Mucosa of rectum (tissue), 2 donors: Measurements from ENCODE around the gene AQP5.

Source experiments
- H3K27ac ChIP-seq, 2 donors: one replicate each; pipeline ENCODE4 v1.7.0; 2013; ENCODE audit warnings: inconsistent platforms in 2 of 2, low read depth in 2 of 2, low read length in 2 of 2
- H3K27me3 ChIP-seq, 2 donors: one replicate each; pipeline ENCODE4 v1.7.0; 2013; ENCODE audit warnings: low read length in 2 of 2; ENCODE audit not compliant: control insufficient read depth in 2 of 2, insufficient read depth in 2 of 2
- H3K36me3 ChIP-seq, 2 donors: one replicate each; pipeline ENCODE4 v1.7.0; 2013; ENCODE audit warnings: low read length in 2 of 2; ENCODE audit not compliant: control insufficient read depth in 2 of 2, insufficient read depth in 2 of 2
- H3K4me1 ChIP-seq, 2 donors: one replicate each; pipeline ENCODE4 v1.7.0; 2013; ENCODE audit warnings: low read length in 2 of 2, mild to moderate bottlenecking in 1 of 2; ENCODE audit not compliant: control insufficient read depth in 2 of 2, insufficient read depth in 2 of 2
- H3K4me3 ChIP-seq, 2 donors: one replicate each; pipeline ENCODE4 v1.7.0; 2013; ENCODE audit warnings: low read length in 2 of 2
- H3K9ac ChIP-seq, 2 donors: one replicate each; pipeline ENCODE4 v1.7.0; 2013; ENCODE audit warnings: low read length in 2 of 2, low read depth in 1 of 2, mild to moderate bottlenecking in 1 of 2
- H3K9me3 ChIP-seq, 2 donors: one replicate each; pipeline ENCODE4 v1.7.0; 2013; ENCODE audit warnings: low read length in 2 of 2; ENCODE audit not compliant: control insufficient read depth in 2 of 2
- donor health status: healthy.
- donor health status: Normal muscosa, but diverticular disease.

AQP5 gene

DNA sequence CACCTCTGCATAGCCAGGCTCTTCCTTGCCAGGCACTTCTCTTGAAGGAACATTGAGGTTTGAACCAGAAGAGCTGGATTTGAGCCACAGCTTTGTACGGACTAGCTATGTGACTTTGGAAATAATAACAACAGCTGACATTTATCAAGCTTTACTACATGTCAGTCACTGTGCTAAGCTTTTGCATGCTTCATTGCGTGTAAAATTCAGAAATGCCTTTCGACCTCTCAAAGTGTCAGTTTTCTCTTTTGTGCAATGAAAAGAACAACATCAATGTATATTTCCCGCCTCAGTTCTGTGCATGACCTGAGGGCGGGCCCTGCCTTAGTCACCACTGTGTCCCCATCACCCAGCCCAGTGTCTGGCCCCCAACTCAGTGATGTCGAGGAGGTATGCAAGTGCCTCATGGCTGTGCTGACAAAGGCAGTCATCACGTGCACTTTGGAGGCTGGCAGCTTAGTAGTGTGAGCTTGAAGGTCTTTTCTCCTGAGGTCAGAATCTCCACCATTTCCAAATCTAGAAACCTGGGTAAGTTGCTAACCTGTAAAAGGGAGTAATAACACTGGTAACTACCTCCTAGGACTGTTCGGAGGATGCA, 29.0 kb upstream of the AQP5 start:
- no peak overlapping the region for H3K27ac ChIP-seq

DNA sequence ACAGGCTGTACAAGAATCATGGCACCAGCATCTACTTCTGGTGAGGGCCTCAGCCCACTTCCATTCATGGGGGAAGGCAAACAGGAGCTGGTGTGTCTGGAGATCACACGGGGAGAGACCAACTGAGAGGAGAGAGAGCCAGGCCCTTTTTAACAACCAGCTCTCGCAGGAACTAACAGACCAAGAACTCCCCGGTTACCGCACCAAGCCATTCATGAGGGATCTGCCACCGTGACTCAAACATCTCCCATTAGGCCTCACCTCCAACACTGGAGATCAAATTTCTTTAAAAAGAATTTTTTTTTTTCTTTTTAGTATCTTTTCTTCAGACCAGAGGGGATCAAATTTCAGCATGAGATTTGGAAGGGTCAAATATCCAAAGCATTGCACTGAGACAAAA, 27.9 kb upstream of the AQP5 start:
- no peak overlapping the region for H3K4me3 ChIP-seq
- no peaks in the 10 kb centered on the region for H3K4me1 ChIP-seq
- no peaks in the 10 kb centered on the region for H3K36me3 ChIP-seq
- no peak overlapping the region for H3K27ac ChIP-seq
- H3K9me3 ChIP-seq, result no peaks in the 10 kb centered on the region
- H3K9ac ChIP-seq, result no peak overlapping the region
- no peaks in the 10 kb centered on the region for H3K27me3 ChIP-seq

More for the DNA sequence above, 29.0 kb upstream of the AQP5 start:
- no peak overlapping the region for H3K9ac ChIP-seq
- H3K4me1 ChIP-seq, result no peaks in the 10 kb centered on the region
- no peaks in the 10 kb centered on the region for H3K9me3 ChIP-seq
- no peaks in the 10 kb centered on the region for H3K27me3 ChIP-seq
- H3K36me3 ChIP-seq, result no peaks in the 10 kb centered on the region
- H3K4me3 ChIP-seq, result no peak overlapping the region

DNA sequence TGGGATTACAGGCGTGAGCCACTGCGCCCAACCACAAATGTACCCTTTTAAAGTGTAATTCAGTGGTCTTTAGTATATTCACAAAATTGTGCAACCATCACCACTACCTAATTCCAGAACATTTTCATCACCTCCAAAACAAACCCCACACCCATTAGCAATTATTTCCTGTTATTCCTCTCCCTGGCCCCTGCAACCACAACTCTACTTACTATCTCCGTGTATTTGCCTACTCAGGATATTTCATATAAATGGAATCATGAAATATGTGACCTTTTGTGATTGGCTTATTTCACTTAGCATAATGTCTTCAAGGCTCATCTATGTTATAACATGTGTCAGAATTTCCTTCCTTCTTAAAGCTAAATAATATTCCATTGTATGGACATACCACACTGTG, 27.2 kb upstream of the AQP5 start:
- Histone ChIP-seq H3K4me1 (no peaks in the 10 kb centered on the region), H3K27ac (no peak overlapping the region)

DNA sequence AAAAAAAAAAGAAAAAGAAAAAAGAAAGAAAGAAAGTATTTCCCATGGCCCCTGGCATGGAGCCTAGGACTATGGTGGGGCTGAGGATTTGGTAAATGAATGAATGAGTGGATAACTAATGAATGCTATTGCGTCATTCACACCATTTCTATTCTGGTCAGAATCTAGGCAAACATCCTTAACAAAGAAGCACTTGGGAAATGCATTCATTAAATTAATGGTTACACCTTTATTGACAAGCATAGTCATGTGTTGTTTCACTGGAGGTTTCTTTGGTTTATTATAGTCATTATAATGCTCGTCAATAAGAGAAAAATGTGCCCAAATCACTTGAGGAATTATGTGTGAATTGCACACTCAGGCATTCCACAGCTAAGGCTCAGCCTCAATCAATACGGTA, 24.7 kb upstream of the AQP5 start:
- no peak overlapping the region for H3K4me3 ChIP-seq
- H3K27ac ChIP-seq, result no peak overlapping the region
- H3K9me3 ChIP-seq, result no peaks in the 10 kb centered on the region
- H3K36me3 ChIP-seq, result no peaks in the 10 kb centered on the region
- H3K4me1 ChIP-seq, result no peaks in the 10 kb centered on the region
- no peaks in the 10 kb centered on the region for H3K27me3 ChIP-seq
- H3K9ac ChIP-seq, result no peak overlapping the region

More for the DNA sequence above, 27.2 kb upstream of the AQP5 start:
- Histone ChIP-seq H3K27me3 (no peaks in the 10 kb centered on the region), H3K4me3 (no peak overlapping the region), H3K9me3 (no peaks in the 10 kb centered on the region), H3K36me3 (no peaks in the 10 kb centered on the region), H3K9ac (no peak overlapping the region)

DNA sequence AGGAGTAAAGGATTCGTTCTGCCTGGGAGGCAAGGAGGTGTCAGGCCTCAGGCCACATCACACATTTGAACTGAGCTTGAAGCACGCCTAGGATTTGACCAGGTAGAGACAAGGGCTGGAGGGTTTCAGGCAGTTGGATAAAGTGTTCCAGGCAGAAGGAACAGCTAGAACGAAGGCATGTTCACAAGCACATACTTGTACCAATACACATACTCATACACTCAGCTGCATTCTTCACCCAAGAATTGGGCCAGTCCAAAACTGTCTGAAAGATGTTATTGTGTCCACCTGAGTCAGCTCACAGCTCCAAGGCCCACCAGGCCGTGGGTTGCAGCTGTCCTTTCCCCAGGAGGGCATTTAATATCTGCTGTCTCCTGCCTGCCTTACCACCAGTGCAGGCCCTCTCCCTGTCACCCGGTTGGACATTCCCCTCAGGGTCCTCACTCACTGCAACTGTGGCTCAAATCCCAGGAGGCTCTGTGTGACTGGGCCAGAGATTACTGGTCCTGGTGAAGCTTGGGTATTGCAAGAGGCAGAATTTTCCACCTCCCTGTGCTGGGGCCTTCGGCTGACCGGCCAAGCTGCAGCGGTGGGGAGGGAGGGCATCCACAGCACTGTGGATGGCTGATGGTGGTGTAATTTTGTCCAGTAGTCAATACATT, 23.9 kb upstream of the AQP5 start:
- Histone ChIP-seq H3K9me3 (no peaks in the 10 kb centered on the region), H3K27me3 (no peaks in the 10 kb centered on the region), H3K4me1 (peaks cover 0 to 2% of the 10 kb centered on the region in 2 donors), H3K4me3 (no peak overlapping the region), H3K27ac (no peak overlapping the region), H3K36me3 (no peaks in the 10 kb centered on the region), H3K9ac (no peak overlapping the region)

DNA sequence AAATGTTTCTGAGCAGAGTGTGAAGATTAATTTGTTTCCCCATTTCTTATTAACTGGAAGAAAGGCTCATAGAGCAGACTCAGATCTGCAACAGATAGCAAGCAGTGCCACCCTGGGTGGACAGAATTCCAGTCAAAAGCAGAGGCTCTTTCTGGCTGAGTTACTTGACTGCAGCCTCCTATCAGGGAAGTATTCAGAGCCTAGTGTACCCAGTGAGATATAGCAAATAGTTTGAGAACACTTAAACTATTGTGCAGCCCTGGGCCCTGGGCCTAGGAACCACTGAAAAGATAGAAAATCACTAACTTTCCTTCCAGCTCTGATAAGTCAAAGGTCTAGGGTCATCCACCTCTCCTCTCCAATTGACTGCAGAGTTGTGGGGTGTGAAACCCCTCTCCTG, 22.4 kb upstream of the AQP5 start:
- Histone ChIP-seq H3K4me1 (peaks cover 0 to 9% of the 10 kb centered on the region in 2 donors), H3K27me3 (no peaks in the 10 kb centered on the region), H3K9me3 (no peaks in the 10 kb centered on the region), H3K27ac (no peak overlapping the region), H3K36me3 (no peaks in the 10 kb centered on the region), H3K4me3 (no peak overlapping the region), H3K9ac (no peak overlapping the region)

DNA sequence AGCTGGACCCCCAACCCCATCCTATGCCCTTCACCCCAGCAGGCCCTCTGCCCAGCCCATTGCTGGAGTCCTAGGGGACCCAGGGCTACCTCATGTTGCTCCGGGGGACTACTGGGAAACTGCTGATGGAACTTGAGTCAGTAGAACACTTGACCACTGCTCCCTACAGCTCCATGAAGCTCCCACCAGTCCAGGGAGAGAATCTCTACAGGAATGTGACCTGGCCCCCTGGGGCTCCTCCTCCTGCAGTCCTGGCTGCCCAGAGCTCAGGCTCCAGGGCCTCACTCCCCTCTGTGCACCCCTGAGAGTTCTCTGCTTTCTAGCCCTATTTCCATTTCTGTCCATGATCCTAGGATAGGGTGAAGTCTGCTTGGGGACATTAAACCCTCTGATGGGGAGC, 22.0 kb upstream of the AQP5 start:
- H3K4me3 ChIP-seq, result no peak overlapping the region

DNA sequence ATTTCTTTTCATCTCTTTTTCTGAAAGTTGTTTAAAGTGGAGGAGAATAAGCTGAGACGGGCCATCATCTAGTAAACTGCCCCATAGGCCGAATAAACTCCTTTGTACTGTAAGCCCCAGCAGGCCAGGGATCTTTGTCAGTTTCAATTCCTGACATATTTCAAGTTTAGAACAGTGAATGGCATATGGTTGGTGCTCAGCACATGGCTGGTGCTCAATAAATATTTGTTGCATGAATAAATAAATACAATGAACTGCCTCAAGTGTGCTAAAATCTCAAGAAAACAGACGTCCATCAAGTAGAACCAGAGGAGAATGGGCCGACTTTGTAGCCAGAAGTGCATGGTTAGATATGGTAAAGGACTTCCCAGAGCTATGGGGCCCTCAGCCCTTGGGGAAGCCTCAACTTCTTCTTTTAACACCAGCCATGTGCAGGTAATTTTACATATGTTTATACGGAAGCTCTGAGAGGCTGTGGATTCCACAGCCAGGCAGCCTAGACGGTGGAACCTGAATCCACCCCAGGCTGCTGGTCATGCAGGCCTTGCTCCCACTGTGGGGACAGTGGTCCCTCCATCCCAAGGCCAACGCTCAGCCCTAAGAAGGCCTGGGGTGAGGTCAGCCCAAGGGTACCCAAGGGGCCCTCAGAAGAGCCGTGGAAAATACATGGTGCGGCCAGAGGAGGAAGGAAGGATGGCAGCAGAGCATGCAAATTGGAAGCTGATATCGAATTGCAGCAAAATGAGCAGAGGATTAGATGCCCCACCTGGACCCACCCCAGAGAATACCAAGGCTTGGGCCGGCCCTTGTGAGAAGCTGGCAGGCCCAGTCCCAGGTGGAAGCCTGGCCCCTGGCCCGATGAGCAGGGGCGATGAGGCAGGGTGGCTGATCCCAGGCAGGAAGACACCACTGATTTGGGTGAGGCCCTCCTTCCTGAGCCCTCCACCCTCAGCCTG, 19.8 kb upstream of the AQP5 start:
- H3K36me3 ChIP-seq, result no peaks in the 10 kb centered on the region
- no peaks in the 10 kb centered on the region for H3K27me3 ChIP-seq
- H3K9me3 ChIP-seq, result no peaks in the 10 kb centered on the region
- H3K27ac ChIP-seq, result no peak overlapping the region
- peaks cover 7 to 27% of the 10 kb centered on the region in 2 donors for H3K4me1 ChIP-seq
- H3K4me3 ChIP-seq, result no peak overlapping the region
- H3K9ac ChIP-seq, result no peak overlapping the region

More for the DNA sequence above, 22.0 kb upstream of the AQP5 start:
- Histone ChIP-seq H3K9ac (no peak overlapping the region), H3K27ac (no peak overlapping the region), H3K36me3 (no peaks in the 10 kb centered on the region), H3K4me1 (peaks cover 0 to 9% of the 10 kb centered on the region in 2 donors), H3K27me3 (no peaks in the 10 kb centered on the region), H3K9me3 (no peaks in the 10 kb centered on the region)

DNA sequence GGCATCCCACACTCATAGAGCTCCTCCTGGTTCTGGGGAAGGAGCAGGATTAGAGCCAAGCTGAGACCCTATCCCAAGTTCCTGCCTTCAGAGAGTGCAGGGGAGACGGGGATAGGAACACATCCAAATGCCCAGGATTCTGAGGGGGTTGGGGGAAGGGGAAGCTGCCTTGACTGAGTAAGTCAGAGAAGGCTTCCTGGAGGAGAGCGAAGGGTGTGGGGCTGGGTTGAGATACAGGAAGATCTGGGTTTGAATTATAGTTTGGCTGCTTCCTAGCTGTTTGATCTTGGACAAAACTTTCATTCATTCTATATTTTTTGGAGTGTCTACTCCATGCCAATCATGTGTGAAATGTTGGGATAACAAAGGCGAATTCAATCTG, 19.2 kb upstream of the AQP5 start:
- no peaks in the 10 kb centered on the region for H3K36me3 ChIP-seq

More for the DNA sequence above, 19.2 kb upstream of the AQP5 start:
- Histone ChIP-seq H3K27me3 (no peaks in the 10 kb centered on the region), H3K4me1 (peaks cover 7 to 28% of the 10 kb centered on the region in 2 donors), H3K9ac (no peak overlapping the region), H3K4me3 (no peak overlapping the region), H3K9me3 (no peaks in the 10 kb centered on the region), H3K27ac (no peak overlapping the region)
